ENCODE results near the gene PRSS53. TPM values are rescaled to one million over a fixed set of nuclear protein-coding genes. Genes with fewer than 3 reads are reported as not detected.

PRSS53 gene
- total RNA-seq, 2 experiments from 2014 or later = 4.7 to 4.9 TPM

- Mint-ChIP-seq H3K27me3 (no peaks in the 10 kb centered on the region), H3K4me1 (peaks cover 7% of the 10 kb centered on the region), H3K4me3 (no peak overlapping the region), H3K36me3 (ENCODE audit: low read depth) (peaks cover 21% of the 10 kb centered on the region), H3K27ac (no peak overlapping the region), H3K9me3 (no peaks in the 10 kb centered on the region)
- no peak for DNase-seq
- CTCF ChIA-PET = no interaction called here
- POLR2A ChIA-PET = no interaction called here
Observed at GRCh38 chr16:31085411-31085810, 3.3 kb downstream of the PRSS53 start.

- H3K27ac Mint-ChIP-seq = no peak overlapping the region
- H3K9me3 Mint-ChIP-seq = no peaks in the 10 kb centered on the region
- H3K36me3 Mint-ChIP-seq (ENCODE audit: low read depth) = peaks cover 22% of the 10 kb centered on the region
- peaks cover 7% of the 10 kb centered on the region for H3K4me1 Mint-ChIP-seq
- ChIA-PET POLR2A (interaction anchor here (1.8 kb wide), 1 partner anchor 11 kb away, joined by 7 read pairs; the partner anchor contains the start of genes ZNF646 and ZNF668), CTCF (no interaction called here)
- no peaks in the 10 kb centered on the region for H3K27me3 Mint-ChIP-seq
- no peak overlapping the region for H3K4me3 Mint-ChIP-seq
- DNase-seq = no peak
Observed at GRCh38 chr16:31084584-31085302, 4.0 kb downstream of the PRSS53 start.

GRCh38 chr16:31083981-31084380, 4.8 kb downstream of the PRSS53 start:
- ChIA-PET CTCF (no interaction called here), POLR2A (interaction anchor here (1.8 kb wide), 1 partner anchor 10 kb away, joined by 7 read pairs; the partner anchor contains the start of genes ZNF646 and ZNF668)
- Mint-ChIP-seq H3K4me1 (peaks cover 8% of the 10 kb centered on the region), H3K27me3 (no peaks in the 10 kb centered on the region), H3K4me3 (no peak overlapping the region), H3K27ac (no peak overlapping the region), H3K36me3 (ENCODE audit: low read depth) (peaks cover 30% of the 10 kb centered on the region), H3K9me3 (no peaks in the 10 kb centered on the region)
- DNase-seq = no peak

GRCh38 chr16:31083556-31083955, 5.2 kb downstream of the PRSS53 start:
- Mint-ChIP-seq H3K4me3 (no peak overlapping the region), H3K36me3 (ENCODE audit: low read depth) (peaks cover 34% of the 10 kb centered on the region), H3K27me3 (no peaks in the 10 kb centered on the region), H3K9me3 (no peaks in the 10 kb centered on the region), H3K4me1 (peaks cover 11% of the 10 kb centered on the region), H3K27ac (no peak overlapping the region)
- POLR2A ChIA-PET = interaction anchor here (1.8 kb wide), 1 partner anchor 10 kb away, joined by 7 read pairs; the partner anchor contains the start of genes ZNF646 and ZNF668
- no peak for DNase-seq
- CTCF ChIA-PET = no interaction called here

- H3K27me3 Mint-ChIP-seq = no peaks in the 10 kb centered on the region
- CTCF ChIA-PET = no interaction called here
- peaks cover 39% of the 10 kb centered on the region for H3K36me3 Mint-ChIP-seq (ENCODE audit: low read depth)
- POLR2A ChIA-PET = interaction anchor here (1.8 kb wide), 1 partner anchor 9 kb away, joined by 7 read pairs; the partner anchor contains the start of genes ZNF646 and ZNF668
- H3K4me3 Mint-ChIP-seq = no peak overlapping the region
- H3K9me3 Mint-ChIP-seq = no peaks in the 10 kb centered on the region
- DNase-seq = no peak
- H3K27ac Mint-ChIP-seq = no peak overlapping the region
- peaks cover 12% of the 10 kb centered on the region for H3K4me1 Mint-ChIP-seq
Observed at GRCh38 chr16:31083081-31083480, 5.7 kb downstream of the PRSS53 start.

- Mint-ChIP-seq H3K4me1 (peaks cover 13% of the 10 kb centered on the region), H3K9me3 (no peaks in the 10 kb centered on the region), H3K4me3 (no peak overlapping the region), H3K27me3 (no peaks in the 10 kb centered on the region), H3K27ac (no peak overlapping the region), H3K36me3 (ENCODE audit: low read depth) (peaks cover 45% of the 10 kb centered on the region)
- DNase-seq = no peak
- ChIA-PET POLR2A (no interaction called here), CTCF (no interaction called here)
Observed at GRCh38 chr16:31082368-31083045, 6.2 kb downstream of the PRSS53 start.

- no peak overlapping the region for H3K4me3 Mint-ChIP-seq
- CTCF ChIA-PET = no interaction called here
- POLR2A ChIA-PET = interaction anchor here (1.1 kb wide), 1 partner anchor 10 kb away, joined by 3 read pairs; no protein-coding TSS in a partner anchor
- H3K27me3 Mint-ChIP-seq = no peaks in the 10 kb centered on the region
- no peak overlapping the region for H3K27ac Mint-ChIP-seq
- H3K36me3 Mint-ChIP-seq (ENCODE audit: low read depth) = peaks cover 53% of the 10 kb centered on the region
- no peak for DNase-seq
- H3K9me3 Mint-ChIP-seq = no peaks in the 10 kb centered on the region
- H3K4me1 Mint-ChIP-seq = peaks cover 13% of the 10 kb centered on the region
Observed at GRCh38 chr16:31081428-31082351, 7.1 kb downstream of the PRSS53 start.

- H3K4me3 Mint-ChIP-seq = no peak overlapping the region
- no peak for DNase-seq
- ChIA-PET CTCF (no interaction called here), POLR2A (interaction anchor here (1.1 to 1.2 kb wide), 2 partner anchors 11 kb away, joined by 3 read pairs; no protein-coding TSS in a partner anchor)
- peaks cover 19% of the 10 kb centered on the region for H3K4me1 Mint-ChIP-seq
- no peak overlapping the region for H3K27ac Mint-ChIP-seq
- H3K36me3 Mint-ChIP-seq (ENCODE audit: low read depth) = peaks cover 56% of the 10 kb centered on the region
- no peaks in the 10 kb centered on the region for H3K9me3 Mint-ChIP-seq
- H3K27me3 Mint-ChIP-seq = no peaks in the 10 kb centered on the region
Observed at GRCh38 chr16:31080756-31081419, 7.9 kb downstream of the PRSS53 start.

- no peak overlapping the region for H3K27ac Mint-ChIP-seq
- no peak for DNase-seq
- CTCF ChIA-PET = no interaction called here
- H3K27me3 Mint-ChIP-seq = no peaks in the 10 kb centered on the region
- peaks cover 54% of the 10 kb centered on the region for H3K36me3 Mint-ChIP-seq (ENCODE audit: low read depth)
- no peak overlapping the region for H3K4me3 Mint-ChIP-seq
- no peaks in the 10 kb centered on the region for H3K9me3 Mint-ChIP-seq
- H3K4me1 Mint-ChIP-seq = peaks cover 25% of the 10 kb centered on the region
- POLR2A ChIA-PET = interaction anchor here (1.2 kb wide), 1 partner anchor 11 kb away, joined by 3 read pairs; no protein-coding TSS in a partner anchor
Observed at GRCh38 chr16:31080035-31080629, 8.6 kb downstream of the PRSS53 start.

GRCh38 chr16:31079342-31079944, 9.3 kb downstream of the PRSS53 start:
- CTCF ChIA-PET = no interaction called here
- Mint-ChIP-seq H3K9me3 (no peaks in the 10 kb centered on the region), H3K36me3 (ENCODE audit: low read depth) (peaks cover 61% of the 10 kb centered on the region)

GRCh38 chr16:31078597-31079341, 10.0 kb downstream of the PRSS53 start:
- peaks cover 60% of the 10 kb centered on the region for H3K36me3 Mint-ChIP-seq (ENCODE audit: low read depth)
- ChIA-PET CTCF (no interaction called here), POLR2A (no interaction called here)
- no peak for DNase-seq
- no peaks in the 10 kb centered on the region for H3K27me3 Mint-ChIP-seq
- H3K9me3 Mint-ChIP-seq = no peaks in the 10 kb centered on the region
- peaks cover 32% of the 10 kb centered on the region for H3K4me1 Mint-ChIP-seq
- H3K27ac Mint-ChIP-seq = no peak overlapping the region
- H3K4me3 Mint-ChIP-seq = no peak overlapping the region

More at GRCh38 chr16:31079342-31079944, 9.3 kb downstream of the PRSS53 start:
- H3K27ac Mint-ChIP-seq = no peak overlapping the region
- no peak overlapping the region for H3K4me3 Mint-ChIP-seq
- H3K4me1 Mint-ChIP-seq = peaks cover 32% of the 10 kb centered on the region
- no peak for DNase-seq
- no peaks in the 10 kb centered on the region for H3K27me3 Mint-ChIP-seq
- POLR2A ChIA-PET = interaction anchor here (1.2 kb wide), 1 partner anchor 12 kb away, joined by 3 read pairs; no protein-coding TSS in a partner anchor

Data from activated CD4-positive, alpha-beta memory T cell treated with anti-CD3 and anti-CD28 coated beads, Interleukin-2, amount 10 ng/mL, durations not matched to agents 7 days and 5 days (primary cell).